ENCODE data around the gene ZNHIT2. TPM values are rescaled to one million over a fixed set of nuclear protein-coding genes. Genes with fewer than 3 reads are reported as not detected.

Gene ZNHIT2
- total RNA-seq, 1 donor from 2014 or later = 8.1 TPM

GRCh38 chr11:65133724-65134123 lies 16.2 kb upstream of the ZNHIT2 start:
- peaks cover 13% of the 10 kb centered on the region for H3K4me1 ChIP-seq (ENCODE audit: insufficient read depth, low read length)
- peaks cover 50% of the 10 kb centered on the region for H4K20me1 ChIP-seq (ENCODE audit: insufficient read depth, low read length)
- H3K79me2 ChIP-seq (ENCODE audit: insufficient read depth, low read length) = peaks cover 38% of the 10 kb centered on the region
- H3K4me2 ChIP-seq (ENCODE audit: low read length) = peak overlapping the region; percentile 98
- peak overlapping the region; percentile 88 for H3K4me3 ChIP-seq (ENCODE audit: insufficient read depth, low read depth, low read length)
- DNase-seq (ENCODE audit: low read depth) (no peak), FAIRE-seq (no peak)
- H3K9me3 ChIP-seq (ENCODE audit: insufficient read depth, low read depth, low read length) = no peaks in the 10 kb centered on the region
- H2AFZ ChIP-seq (ENCODE audit: low read depth, low read length) = peak overlapping the region; percentile 85
- H3K27me3 ChIP-seq (ENCODE audit: insufficient read depth, low read length) = no peaks in the 10 kb centered on the region
- Mint-ChIP-seq H3K4me3 (ENCODE audit: unreplicated experiment) (peak overlapping the region; percentile 99), H3K27ac (ENCODE audit: unreplicated experiment) (peak overlapping the region; percentile 100), H3K9me3 (ENCODE audit: unreplicated experiment) (no peaks in the 10 kb centered on the region), H3K27me3 (ENCODE audit: low read depth, unreplicated experiment) (no peaks in the 10 kb centered on the region), H3K4me1 (ENCODE audit: low read depth, unreplicated experiment) (peaks cover 8% of the 10 kb centered on the region), H3K36me3 (ENCODE audit: low read depth, unreplicated experiment) (peaks cover 14% of the 10 kb centered on the region)
- H3K27ac ChIP-seq (ENCODE audit: low read depth, low read length) = peak overlapping the region; percentile 99
- peaks cover 24% of the 10 kb centered on the region for H3K36me3 ChIP-seq (ENCODE audit: insufficient read depth, low read length)
- peak overlapping the region; percentile 98 for H3K9ac ChIP-seq (ENCODE audit: low read length)
- TF ChIP-seq, protein P1, sequence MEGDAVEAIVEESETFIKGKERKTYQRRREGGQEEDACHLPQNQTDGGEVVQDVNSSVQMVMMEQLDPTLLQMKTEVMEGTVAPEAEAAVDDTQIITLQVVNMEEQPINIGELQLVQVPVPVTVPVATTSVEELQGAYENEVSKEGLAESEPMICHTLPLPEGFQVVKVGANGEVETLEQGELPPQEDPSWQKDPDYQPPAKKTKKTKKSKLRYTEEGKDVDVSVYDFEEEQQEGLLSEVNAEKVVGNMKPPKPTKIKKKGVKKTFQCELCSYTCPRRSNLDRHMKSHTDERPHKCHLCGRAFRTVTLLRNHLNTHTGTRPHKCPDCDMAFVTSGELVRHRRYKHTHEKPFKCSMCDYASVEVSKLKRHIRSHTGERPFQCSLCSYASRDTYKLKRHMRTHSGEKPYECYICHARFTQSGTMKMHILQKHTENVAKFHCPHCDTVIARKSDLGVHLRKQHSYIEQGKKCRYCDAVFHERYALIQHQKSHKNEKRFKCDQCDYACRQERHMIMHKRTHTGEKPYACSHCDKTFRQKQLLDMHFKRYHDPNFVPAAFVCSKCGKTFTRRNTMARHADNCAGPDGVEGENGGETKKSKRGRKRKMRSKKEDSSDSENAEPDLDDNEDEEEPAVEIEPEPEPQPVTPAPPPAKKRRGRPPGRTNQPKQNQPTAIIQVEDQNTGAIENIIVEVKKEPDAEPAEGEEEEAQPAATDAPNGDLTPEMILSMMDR (IDR thresholded peaks at IDR 0.05; ENCODE audit: insufficient read depth, low read depth, low read length) = no peak
- no peak for TF ChIP-seq EZH2 (IDR thresholded peaks at IDR 0.05; ENCODE audit: insufficient read depth, low read length)

DNA sequence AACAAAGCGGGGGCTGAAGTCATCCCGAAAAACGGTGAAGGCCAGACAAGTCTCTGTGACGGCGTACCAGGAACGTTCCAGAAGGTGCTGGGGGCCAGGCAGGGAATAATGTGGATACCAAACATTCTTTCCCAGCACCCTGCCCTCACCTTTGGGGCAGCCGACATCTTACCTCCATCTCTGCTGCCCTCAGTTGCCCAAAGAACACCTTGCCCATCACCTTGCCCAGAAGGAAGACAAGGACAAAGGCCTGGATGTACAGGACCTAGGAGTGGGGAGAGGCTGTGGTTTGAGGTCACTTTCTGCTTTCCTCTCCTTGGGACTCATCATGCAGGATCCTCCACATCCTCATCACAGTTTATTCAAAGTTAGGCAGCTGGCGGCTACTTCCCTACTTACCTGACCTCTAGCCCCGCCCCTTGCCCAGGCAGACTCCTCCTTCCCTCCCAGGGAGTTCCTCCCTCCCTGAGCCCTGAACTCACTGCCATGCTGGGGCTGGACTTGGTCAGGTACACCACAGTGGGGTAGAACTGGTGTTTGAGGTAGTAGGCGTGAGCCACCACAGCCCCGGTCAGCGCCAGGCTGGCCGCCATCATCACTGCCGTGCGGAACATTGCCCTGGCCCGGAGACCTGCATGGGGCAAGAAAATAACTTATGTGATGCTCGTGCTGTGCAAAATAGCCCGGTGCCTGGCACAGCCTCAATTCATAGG lies 15.6 kb upstream of the ZNHIT2 start:
- peaks cover 26% of the 10 kb centered on the region for H3K36me3 ChIP-seq (ENCODE audit: insufficient read depth, low read length)
- H3K4me3 Mint-ChIP-seq (ENCODE audit: unreplicated experiment) = peak overlapping the region; percentile 99
- H3K27ac ChIP-seq (ENCODE audit: low read depth, low read length) = peak overlapping the region; percentile 99
- H3K9me3 Mint-ChIP-seq (ENCODE audit: unreplicated experiment) = no peaks in the 10 kb centered on the region
- peaks cover 8% of the 10 kb centered on the region for H3K4me1 Mint-ChIP-seq (ENCODE audit: low read depth, unreplicated experiment)
- H3K9ac ChIP-seq (ENCODE audit: low read length) = peak overlapping the region; percentile 98
- DNase-seq (ENCODE audit: low read depth) (no peak), FAIRE-seq (no peak)
- peak overlapping the region; percentile 100 for H3K27ac Mint-ChIP-seq (ENCODE audit: unreplicated experiment)
- no peaks in the 10 kb centered on the region for H3K27me3 Mint-ChIP-seq (ENCODE audit: low read depth, unreplicated experiment)
- peak overlapping the region; percentile 98 for H3K4me2 ChIP-seq (ENCODE audit: low read length)
- peaks cover 13% of the 10 kb centered on the region for H3K4me1 ChIP-seq (ENCODE audit: insufficient read depth, low read length)
- H2AFZ ChIP-seq (ENCODE audit: low read depth, low read length) = no peak overlapping the region
- no peaks in the 10 kb centered on the region for H3K27me3 ChIP-seq (ENCODE audit: insufficient read depth, low read length)
- H3K9me3 ChIP-seq (ENCODE audit: insufficient read depth, low read depth, low read length) = no peaks in the 10 kb centered on the region
- peaks cover 38% of the 10 kb centered on the region for H3K79me2 ChIP-seq (ENCODE audit: insufficient read depth, low read length)
- peaks cover 14% of the 10 kb centered on the region for H3K36me3 Mint-ChIP-seq (ENCODE audit: low read depth, unreplicated experiment)
- TF ChIP-seq, protein P1 (IDR thresholded peaks at IDR 0.05; ENCODE audit: insufficient read depth, low read depth, low read length) = no peak
- no peak for TF ChIP-seq EZH2 (IDR thresholded peaks at IDR 0.05; ENCODE audit: insufficient read depth, low read length)
- H3K4me3 ChIP-seq (ENCODE audit: insufficient read depth, low read depth, low read length) = peak overlapping the region; percentile 88
- peaks cover 55% of the 10 kb centered on the region for H4K20me1 ChIP-seq (ENCODE audit: insufficient read depth, low read length)

All from astrocyte (in vitro differentiated cells and primary cell).